NK-92 treated with Interleukin-12 subunit alpha and Interleukin-12 subunit beta, amount 100 ng/mL, for 24 hours (cell line): ENCODE results near the gene PTPRF.

Experiments
- DNase-seq: peaks from one replicate; lab custom pipeline; 2025; lab: John Stamatoyannopoulos, UW

PTPRF gene

DNA sequence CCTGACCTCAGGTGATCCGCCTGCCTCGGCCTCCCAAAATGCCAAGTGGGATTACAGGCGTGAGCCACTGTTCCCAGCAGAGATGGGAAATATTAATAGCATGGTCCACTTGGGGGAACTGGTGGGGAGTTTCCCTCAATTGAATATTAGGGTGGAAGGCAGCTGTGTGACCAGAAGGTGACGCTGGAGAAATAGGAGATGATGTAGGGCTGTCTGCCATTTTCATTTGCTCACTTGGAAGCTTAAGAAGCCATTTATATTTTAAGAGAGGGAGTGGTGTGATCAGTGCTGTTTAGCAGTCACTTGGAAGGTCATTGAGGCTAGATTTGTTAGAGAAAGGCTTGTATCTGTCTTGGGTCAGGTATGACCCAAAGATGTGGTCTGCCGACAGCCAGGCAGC lies 139.2 kb downstream of the PTPRF start:
- no peak for DNase-seq

DNA sequence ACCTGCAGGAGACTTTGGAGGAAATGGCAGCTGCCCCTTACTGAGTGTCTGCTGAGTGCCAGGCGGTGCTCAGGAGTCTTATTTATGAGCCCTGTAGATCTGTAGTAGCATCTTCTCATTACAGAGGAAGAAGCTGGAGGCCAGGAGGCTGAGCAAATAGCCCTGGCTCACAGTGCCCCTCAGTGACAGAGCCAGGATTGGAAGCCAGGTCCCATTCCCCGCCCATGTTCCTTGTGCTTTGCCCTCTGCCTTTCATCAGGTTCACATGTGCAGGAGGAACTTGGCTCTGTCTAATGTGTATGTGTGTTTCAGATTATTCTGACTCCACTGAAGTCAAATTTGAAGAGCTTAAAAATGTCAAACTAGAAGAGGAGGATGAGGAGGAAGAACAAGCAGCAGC lies 140.5 kb downstream of the PTPRF start:
- DNase-seq, result no peak

DNA sequence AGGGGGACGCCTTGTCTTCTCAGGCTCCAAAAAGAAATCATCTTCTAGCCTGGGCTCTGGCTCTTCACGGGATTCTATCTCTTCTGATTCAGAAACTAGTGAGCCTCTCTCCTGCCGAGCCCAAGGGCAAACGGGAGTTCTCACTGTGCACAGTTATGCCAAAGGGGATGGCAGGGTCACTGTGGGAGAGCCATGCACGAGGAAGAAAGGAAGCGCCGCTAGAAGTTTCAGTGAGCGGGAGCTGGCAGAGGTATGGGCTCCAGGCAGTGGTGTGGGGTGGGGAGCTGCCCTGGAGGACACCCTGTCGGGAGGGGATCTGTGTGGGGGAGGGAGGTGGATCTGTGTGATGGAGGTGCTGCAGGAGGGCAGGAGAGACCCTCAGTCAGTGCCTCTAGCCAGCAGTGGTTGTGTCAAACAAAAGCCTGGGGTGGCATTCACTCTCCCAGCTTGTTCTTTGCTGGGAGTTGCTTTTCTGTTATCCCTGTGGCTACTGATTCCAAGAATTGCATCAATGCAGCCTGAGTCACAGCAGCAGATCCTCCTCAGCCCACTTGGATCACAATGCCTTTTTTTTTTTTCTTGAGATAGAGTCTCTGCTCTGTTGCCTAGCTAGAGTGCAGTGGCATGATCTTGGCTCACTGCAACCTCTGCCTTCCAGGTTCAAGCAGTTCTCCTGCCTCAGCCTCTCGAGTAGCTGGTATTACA lies 141.1 kb downstream of the PTPRF start:
- DNase-seq, result no peak

DNA sequence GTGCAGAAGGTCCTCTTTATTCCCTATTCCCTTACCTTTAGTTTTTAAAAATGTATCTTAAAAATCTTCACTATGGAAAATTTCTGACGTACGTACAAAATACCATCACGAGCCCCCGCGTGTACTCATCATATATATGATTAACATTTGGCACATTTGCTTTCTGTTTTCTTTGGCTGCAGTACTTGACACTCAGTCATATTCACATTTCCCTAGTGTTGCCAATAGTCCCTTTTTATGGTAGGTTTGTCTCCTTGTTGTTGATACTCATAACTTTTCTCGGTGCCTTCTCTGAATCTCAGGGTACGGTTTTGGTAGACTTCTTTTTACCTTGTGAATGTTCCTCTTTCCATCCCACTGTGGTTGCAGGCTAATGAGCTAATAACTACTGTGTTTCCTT lies 142.6 kb downstream of the PTPRF start:
- DNase-seq, result no peak
